HEK293T (cell line): ENCODE results near the gene ANO6.

Experiments
- CTCF ChIA-PET: fragments of 350-600 bp; formaldehyde crosslinking; extraction: SDS; loops from one replicate; lab custom pipeline; 2021; ENCODE audit warnings: antibody characterized with exemption, inconsistent platforms; lab: Yijun Ruan, JAX
- POLR2A ChIA-PET: fragments of 350-600 bp; formaldehyde crosslinking; extraction: SDS; loops from one replicate; lab custom pipeline; 2020; ENCODE audit warnings: antibody characterized with exemption, inconsistent platforms; lab: Yijun Ruan, JAX
- DNase-seq: peaks from one replicate; pipeline ENCODE4 v3.0.0; 2012; ENCODE audit warnings: mixed read lengths; ENCODE audit errors: extremely low spot score
- ARNT ChIP-seq: fragments of 450-650 bp; IDR thresholded peaks from 2 replicates; pipeline ENCODE4 v1.6.1; 2017; ENCODE audit warnings: mild to moderate bottlenecking
- BHLHE40 ChIP-seq: fragments of 450-650 bp; IDR thresholded peaks from 2 replicates; pipeline ENCODE4 v1.6.1; 2016; ENCODE audit warnings: mild to moderate bottlenecking, moderate library complexity, borderline replicate concordance
- CTBP1 ChIP-seq: fragments of 450-650 bp; IDR thresholded peaks from 2 replicates; pipeline ENCODE4 v1.6.1; 2016; ENCODE audit warnings: borderline replicate concordance
- ELF4 ChIP-seq: fragments of 450-650 bp; IDR thresholded peaks from 2 replicates; pipeline ENCODE4 v1.6.1; 2017; ENCODE audit warnings: antibody characterized with exemption
- FOXA1 ChIP-seq: fragments of 450-650 bp; IDR thresholded peaks from 2 replicates; pipeline ENCODE4 v1.6.1; 2016; ENCODE audit warnings: mild to moderate bottlenecking
- FOXK2 ChIP-seq: fragments of 450-650 bp; IDR thresholded peaks from 2 replicates; pipeline ENCODE4 v1.6.1; 2016; ENCODE audit warnings: mild to moderate bottlenecking
- FOXM1 ChIP-seq: fragments of 450-650 bp; IDR thresholded peaks from 2 replicates; pipeline ENCODE4 v1.6.1; 2017; ENCODE audit warnings: mild to moderate bottlenecking, borderline replicate concordance
- HDGF ChIP-seq: fragments of 450-650 bp; IDR thresholded peaks from 2 replicates; pipeline ENCODE4 v1.6.1; 2017; ENCODE audit warnings: antibody characterized with exemption, borderline replicate concordance
- L3MBTL2 ChIP-seq: fragments of 450-650 bp; conservative IDR thresholded peaks from 2 replicates; pipeline ENCODE4 v1.6.1; 2016; ENCODE audit warnings: mild to moderate bottlenecking
- LEF1 ChIP-seq: fragments of 450-650 bp; IDR thresholded peaks from 2 replicates; pipeline ENCODE4 v1.6.1; 2017; ENCODE audit warnings: mild to moderate bottlenecking, borderline replicate concordance
- NFRKB ChIP-seq: fragments of 450-650 bp; IDR thresholded peaks from 2 replicates; pipeline ENCODE4 v1.6.1; 2016; ENCODE audit warnings: mild to moderate bottlenecking, moderate library complexity
- SP1 ChIP-seq: fragments of 450-650 bp; IDR thresholded peaks from 2 replicates; pipeline ENCODE4 v1.6.1; 2017
- SUZ12 ChIP-seq: fragments of 450-650 bp; IDR thresholded peaks from 2 replicates; pipeline ENCODE4 v1.6.1; 2016; ENCODE audit warnings: mild to moderate bottlenecking
- TARDBP ChIP-seq: fragments of 450-650 bp; IDR thresholded peaks from 2 replicates; pipeline ENCODE4 v1.6.1; 2016
- ZNF384 ChIP-seq: fragments of 450-650 bp; IDR thresholded peaks from 2 replicates; pipeline ENCODE4 v1.6.1; 2016
- TF ChIP-seq, protein P1 (sequence below): fragments of 450-650 bp; IDR thresholded peaks from 2 replicates; pipeline ENCODE4 v1.6.1; 2016

Gene ANO6

GRCh38 chr12:45473636-45474035, 257.7 kb downstream of the ANO6 start:
- DNase-seq, result no peak
- TF ChIP-seq SUZ12 (no peak), ELF4 (no peak), LEF1 (no peak), CTBP1 (no peak)
- POLR2A ChIA-PET, result no interaction called here
- CTCF ChIA-PET, result no interaction called here

GRCh38 chr12:45475594-45475993, 259.7 kb downstream of the ANO6 start:
- CTCF ChIA-PET, result no interaction called here
- no peak for DNase-seq
- no peak for TF ChIP-seq HDGF
- TF ChIP-seq ARNT, result no peak
- POLR2A ChIA-PET, result no interaction called here

DNA sequence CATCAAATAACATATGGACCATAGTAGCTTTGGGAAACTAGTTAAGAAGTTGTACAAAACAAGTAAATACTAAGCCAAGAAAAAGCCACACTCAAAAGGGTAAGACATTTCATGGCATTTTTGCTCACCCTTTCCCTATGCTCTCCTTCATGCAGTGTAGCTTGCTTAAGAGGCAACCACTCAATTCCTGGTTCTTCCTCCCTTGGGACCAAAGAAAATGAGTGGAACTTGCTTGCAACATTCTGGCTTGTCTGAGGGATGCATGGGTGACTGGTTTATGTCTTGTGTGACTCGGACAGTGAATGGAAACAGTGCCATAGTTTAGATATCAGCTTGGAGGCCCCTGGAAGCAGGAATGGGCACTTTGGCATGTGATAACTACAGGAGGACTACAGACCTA, 261.6 kb downstream of the ANO6 start:
- POLR2A ChIA-PET, result no interaction called here
- TF ChIP-seq HDGF, result no peak
- TF ChIP-seq LEF1, result no peak
- TF ChIP-seq BHLHE40, result no peak
- TF ChIP-seq ARNT, result no peak
- no peak for TF ChIP-seq TARDBP
- TF ChIP-seq NFRKB, result no peak
- no peak for TF ChIP-seq FOXK2
- TF ChIP-seq ELF4, result no peak
- TF ChIP-seq SP1, result no peak
- TF ChIP-seq L3MBTL2, result no peak
- TF ChIP-seq, protein P1, sequence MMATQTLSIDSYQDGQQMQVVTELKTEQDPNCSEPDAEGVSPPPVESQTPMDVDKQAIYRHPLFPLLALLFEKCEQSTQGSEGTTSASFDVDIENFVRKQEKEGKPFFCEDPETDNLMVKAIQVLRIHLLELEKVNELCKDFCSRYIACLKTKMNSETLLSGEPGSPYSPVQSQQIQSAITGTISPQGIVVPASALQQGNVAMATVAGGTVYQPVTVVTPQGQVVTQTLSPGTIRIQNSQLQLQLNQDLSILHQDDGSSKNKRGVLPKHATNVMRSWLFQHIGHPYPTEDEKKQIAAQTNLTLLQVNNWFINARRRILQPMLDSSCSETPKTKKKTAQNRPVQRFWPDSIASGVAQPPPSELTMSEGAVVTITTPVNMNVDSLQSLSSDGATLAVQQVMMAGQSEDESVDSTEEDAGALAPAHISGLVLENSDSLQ, result no peak
- TF ChIP-seq SUZ12, result no peak
- no peak for TF ChIP-seq FOXA1
- no peak for TF ChIP-seq ZNF384
- TF ChIP-seq FOXM1, result no peak
- CTCF ChIA-PET, result no interaction called here
- no peak for DNase-seq

- ChIA-PET POLR2A (no interaction called here), CTCF (no interaction called here)
- no peak for DNase-seq
- no peak for TF ChIP-seq SUZ12
- no peak for TF ChIP-seq FOXK2
- TF ChIP-seq FOXA1, result no peak
- TF ChIP-seq SP1, result no peak
- TF ChIP-seq TARDBP, result no peak
- TF ChIP-seq BHLHE40, result no peak
Measured at GRCh38 chr12:45478931-45479330, 263.0 kb downstream of the ANO6 start.

DNA sequence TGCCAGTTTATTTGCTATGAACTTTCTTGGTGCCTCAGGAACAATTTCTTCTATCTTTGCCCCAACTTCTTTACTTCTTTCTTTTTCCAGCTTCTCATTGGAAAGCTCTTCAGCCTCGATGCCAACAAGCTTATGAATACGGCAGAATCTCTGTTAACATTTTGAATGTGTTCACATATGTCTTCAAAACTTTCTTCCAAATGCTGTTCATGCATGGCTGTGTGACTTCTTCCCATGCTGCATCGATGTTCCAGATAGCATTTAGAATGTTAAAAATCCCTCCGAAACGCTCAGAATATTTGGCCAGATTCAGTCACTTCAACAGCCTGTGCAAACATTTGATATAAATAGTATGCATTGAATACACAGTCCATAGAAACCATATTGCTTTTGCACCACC, 265.9 kb downstream of the ANO6 start:
- POLR2A ChIA-PET, result no interaction called here
- CTCF ChIA-PET, result interaction anchor here (0.5 kb wide), 1 partner anchor 1275 kb away, joined by 5 read pairs; no protein-coding TSS in a partner anchor
- TF ChIP-seq ZNF384, result no peak
- no peak for TF ChIP-seq ARNT
- no peak for TF ChIP-seq SP1
- no peak for TF ChIP-seq L3MBTL2
- TF ChIP-seq NFRKB, result no peak
- no peak for TF ChIP-seq FOXA1
- TF ChIP-seq TARDBP, result no peak
- no peak for TF ChIP-seq CTBP1
- TF ChIP-seq, protein P1, result no peak
- no peak for TF ChIP-seq ELF4
- TF ChIP-seq HDGF, result no peak
- no peak for TF ChIP-seq FOXK2
- no peak for DNase-seq

- DNase-seq, result no peak
- TF ChIP-seq ARNT (no peak), HDGF (no peak), ZNF384 (no peak), LEF1 (no peak), ELF4 (no peak), SP1 (no peak), NFRKB (no peak), TARDBP (no peak), L3MBTL2 (no peak)
- CTCF ChIA-PET, result no interaction called here
- POLR2A ChIA-PET, result no interaction called here
Measured at GRCh38 chr12:45483571-45483970, 267.7 kb downstream of the ANO6 start.
